ENCODE data around the gene ASGR1.
A peak's percentile ranks its signal among the peaks of the same experiment; 100 is the strongest.

ASGR1 gene

DNA sequence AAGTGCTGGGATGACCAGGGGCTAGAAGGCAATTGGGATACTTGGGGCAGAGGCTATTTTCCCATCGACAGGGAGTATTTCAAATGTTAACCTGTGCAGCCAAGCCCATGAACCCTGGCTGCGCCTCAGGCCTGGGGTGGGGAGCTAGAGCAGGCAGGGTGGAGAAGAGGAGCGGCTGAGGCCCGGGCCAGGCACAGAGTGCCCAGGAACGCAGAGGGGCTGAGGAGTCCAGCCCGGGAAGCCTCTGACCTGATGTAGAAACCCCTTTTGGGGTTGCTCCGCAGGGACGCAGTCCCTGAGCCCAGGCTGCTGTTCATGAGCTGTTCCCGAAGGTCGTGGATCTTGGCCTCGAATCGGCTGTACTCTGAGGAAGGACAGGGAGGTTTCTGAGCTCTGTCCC, 16.8 kb upstream of the ASGR1 start:
- H3K27ac ChIP-seq (ENCODE audit: poor library complexity, severe bottlenecking), result no peak overlapping the region
- H3K27me3 ChIP-seq (ENCODE audit: insufficient read depth, poor library complexity, severe bottlenecking), result no peaks in the 10 kb centered on the region
- DNase-seq (ENCODE audit: low spot score) (no peak), ATAC-seq (ENCODE audit: low read depth) (no peak)
- TF ChIP-seq, protein P1, sequence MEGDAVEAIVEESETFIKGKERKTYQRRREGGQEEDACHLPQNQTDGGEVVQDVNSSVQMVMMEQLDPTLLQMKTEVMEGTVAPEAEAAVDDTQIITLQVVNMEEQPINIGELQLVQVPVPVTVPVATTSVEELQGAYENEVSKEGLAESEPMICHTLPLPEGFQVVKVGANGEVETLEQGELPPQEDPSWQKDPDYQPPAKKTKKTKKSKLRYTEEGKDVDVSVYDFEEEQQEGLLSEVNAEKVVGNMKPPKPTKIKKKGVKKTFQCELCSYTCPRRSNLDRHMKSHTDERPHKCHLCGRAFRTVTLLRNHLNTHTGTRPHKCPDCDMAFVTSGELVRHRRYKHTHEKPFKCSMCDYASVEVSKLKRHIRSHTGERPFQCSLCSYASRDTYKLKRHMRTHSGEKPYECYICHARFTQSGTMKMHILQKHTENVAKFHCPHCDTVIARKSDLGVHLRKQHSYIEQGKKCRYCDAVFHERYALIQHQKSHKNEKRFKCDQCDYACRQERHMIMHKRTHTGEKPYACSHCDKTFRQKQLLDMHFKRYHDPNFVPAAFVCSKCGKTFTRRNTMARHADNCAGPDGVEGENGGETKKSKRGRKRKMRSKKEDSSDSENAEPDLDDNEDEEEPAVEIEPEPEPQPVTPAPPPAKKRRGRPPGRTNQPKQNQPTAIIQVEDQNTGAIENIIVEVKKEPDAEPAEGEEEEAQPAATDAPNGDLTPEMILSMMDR (IDR thresholded peaks at IDR 0.05; ENCODE audit: poor library complexity, severe bottlenecking), result no peak
- peaks cover 23% of the 10 kb centered on the region for H3K36me3 ChIP-seq (ENCODE audit: low read depth)
- H3K9me3 ChIP-seq (ENCODE audit: severe bottlenecking), result no peaks in the 10 kb centered on the region
- no peak overlapping the region for H3K4me3 ChIP-seq (ENCODE audit: severe bottlenecking)
- no peaks in the 10 kb centered on the region for H3K4me1 ChIP-seq (ENCODE audit: insufficient read depth, poor library complexity, severe bottlenecking)

DNA sequence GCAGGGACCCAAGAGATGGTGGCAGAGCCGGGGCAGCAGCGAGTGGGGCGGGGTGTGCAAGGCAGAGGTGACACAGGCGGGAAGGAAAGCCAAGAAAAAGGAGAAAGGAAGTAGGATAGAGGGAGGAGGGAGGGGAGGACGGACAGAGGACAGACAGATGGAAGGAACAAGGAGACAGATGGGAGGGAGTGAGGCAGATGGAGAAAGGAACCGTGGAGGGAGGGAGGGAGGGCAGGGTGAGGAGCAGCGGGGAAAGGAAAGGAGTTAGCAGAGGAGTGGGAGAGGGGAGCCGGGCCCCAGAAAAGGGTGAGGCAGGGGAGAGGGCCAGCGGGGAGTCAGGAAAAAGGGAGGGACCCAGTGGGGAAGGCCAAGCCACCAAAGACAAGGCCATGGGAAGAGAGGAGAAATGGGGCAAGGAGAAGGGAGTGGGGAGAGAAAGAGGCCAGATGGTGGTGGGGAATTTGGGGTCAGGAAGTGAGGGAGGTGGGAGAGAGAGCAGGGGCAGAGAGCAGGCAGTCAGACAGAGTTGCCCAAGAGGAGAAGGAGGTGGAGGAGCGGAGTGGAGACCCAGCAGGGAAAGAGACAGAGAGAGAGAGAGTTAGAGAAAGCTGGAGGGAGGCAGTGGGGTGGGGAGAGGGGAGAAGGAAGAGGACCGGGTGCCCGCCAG, 13.2 kb upstream of the ASGR1 start:
- H3K27me3 ChIP-seq (ENCODE audit: insufficient read depth, poor library complexity, severe bottlenecking), result no peaks in the 10 kb centered on the region
- ATAC-seq (ENCODE audit: low read depth), result no peak
- no peaks in the 10 kb centered on the region for H3K9me3 ChIP-seq (ENCODE audit: severe bottlenecking)
- H3K4me3 ChIP-seq (ENCODE audit: severe bottlenecking), result no peak overlapping the region
- H3K4me1 ChIP-seq (ENCODE audit: insufficient read depth, poor library complexity, severe bottlenecking), result no peaks in the 10 kb centered on the region
- TF ChIP-seq, protein P1 (IDR thresholded peaks at IDR 0.05; ENCODE audit: poor library complexity, severe bottlenecking), result no peak
- H3K27ac ChIP-seq (ENCODE audit: poor library complexity, severe bottlenecking), result no peak overlapping the region
- H3K36me3 ChIP-seq (ENCODE audit: low read depth), result peaks cover 23% of the 10 kb centered on the region
- no peak for DNase-seq (ENCODE audit: low spot score)

DNA sequence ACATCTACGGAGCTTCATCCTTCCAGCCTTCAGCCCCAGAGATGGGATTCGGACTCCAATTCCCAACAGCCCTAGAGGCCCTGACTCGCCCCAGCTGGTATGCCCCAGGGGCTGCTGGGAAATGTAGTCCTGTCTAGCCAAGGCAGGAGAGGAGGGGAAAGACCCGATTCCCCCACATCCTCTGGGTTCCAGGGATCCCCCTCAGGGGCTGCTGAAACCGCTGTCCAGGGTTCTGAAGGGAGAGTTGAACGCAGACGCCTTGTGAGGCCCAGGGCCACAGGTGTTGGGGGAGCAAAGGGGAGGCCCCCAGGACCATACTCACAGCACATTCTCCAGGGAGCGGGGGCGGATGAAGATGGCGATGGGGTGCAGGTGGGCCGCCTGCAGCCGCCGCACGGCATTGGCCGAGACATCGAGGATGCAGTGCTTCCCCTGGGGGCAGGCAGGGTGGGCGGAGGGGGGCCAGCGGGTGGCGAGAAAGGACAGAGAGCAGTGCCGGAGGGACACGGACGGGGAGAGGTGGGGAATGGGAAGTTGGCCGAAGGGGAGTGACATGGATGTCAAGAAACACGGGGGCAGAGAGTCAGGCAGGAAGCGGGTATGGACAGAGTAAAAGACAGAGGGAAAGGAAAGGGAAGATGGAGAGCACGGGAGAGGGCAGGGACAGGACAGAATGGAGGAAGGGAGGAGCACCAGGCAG, 12.6 kb upstream of the ASGR1 start:
- no peak overlapping the region for H3K4me3 ChIP-seq (ENCODE audit: severe bottlenecking)
- DNase-seq (ENCODE audit: low spot score) (peak; percentile 62), ATAC-seq (ENCODE audit: low read depth) (peak; percentile 76; the same call in 2 of the 3 replicates)
- no peak overlapping the region for H3K27ac ChIP-seq (ENCODE audit: poor library complexity, severe bottlenecking)
- no peaks in the 10 kb centered on the region for H3K4me1 ChIP-seq (ENCODE audit: insufficient read depth, poor library complexity, severe bottlenecking)
- peaks cover 21% of the 10 kb centered on the region for H3K36me3 ChIP-seq (ENCODE audit: low read depth)
- H3K9me3 ChIP-seq (ENCODE audit: severe bottlenecking), result no peaks in the 10 kb centered on the region
- no peaks in the 10 kb centered on the region for H3K27me3 ChIP-seq (ENCODE audit: insufficient read depth, poor library complexity, severe bottlenecking)
- TF ChIP-seq, protein P1 (IDR thresholded peaks at IDR 0.05; ENCODE audit: poor library complexity, severe bottlenecking), result no peak

DNA sequence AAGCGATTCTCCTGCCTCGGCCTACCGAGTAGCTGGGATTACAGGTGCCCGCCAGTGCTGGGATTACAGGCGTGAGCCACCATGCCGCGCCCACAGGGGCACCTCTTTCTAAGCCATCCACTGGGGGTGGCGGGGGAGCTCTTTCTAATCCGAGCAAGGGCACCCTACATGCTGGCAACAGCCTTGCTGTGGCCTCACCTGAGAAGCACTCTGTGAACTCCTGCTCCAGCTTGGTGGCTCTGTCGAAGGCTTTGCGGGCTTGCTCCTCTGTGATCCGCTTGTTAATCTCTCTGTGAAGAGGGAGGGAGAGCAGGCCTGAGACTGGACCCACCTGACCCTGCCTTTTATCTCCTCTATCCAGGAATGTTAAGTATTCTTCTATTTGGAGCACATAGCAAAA, 11.9 kb upstream of the ASGR1 start:
- Histone ChIP-seq H3K27me3 (ENCODE audit: insufficient read depth, poor library complexity, severe bottlenecking) (no peaks in the 10 kb centered on the region), H3K9me3 (ENCODE audit: severe bottlenecking) (no peaks in the 10 kb centered on the region), H3K4me3 (ENCODE audit: severe bottlenecking) (no peak overlapping the region), H3K27ac (ENCODE audit: poor library complexity, severe bottlenecking) (no peak overlapping the region), H3K36me3 (ENCODE audit: low read depth) (peaks cover 17% of the 10 kb centered on the region), H3K4me1 (ENCODE audit: insufficient read depth, poor library complexity, severe bottlenecking) (no peaks in the 10 kb centered on the region)
- no peak for ATAC-seq (ENCODE audit: low read depth)
- DNase-seq (ENCODE audit: low spot score), result no peak
- TF ChIP-seq, protein P1 (IDR thresholded peaks at IDR 0.05; ENCODE audit: poor library complexity, severe bottlenecking), result no peak

Measured in RWPE2 (cell line).